NCI-H82 (cell line): ENCODE results near the gene VWA5B1.

Experiments
- DNase-seq: peaks from one replicate; lab custom pipeline; 2025; lab: John Stamatoyannopoulos, UW

VWA5B1 gene

DNA sequence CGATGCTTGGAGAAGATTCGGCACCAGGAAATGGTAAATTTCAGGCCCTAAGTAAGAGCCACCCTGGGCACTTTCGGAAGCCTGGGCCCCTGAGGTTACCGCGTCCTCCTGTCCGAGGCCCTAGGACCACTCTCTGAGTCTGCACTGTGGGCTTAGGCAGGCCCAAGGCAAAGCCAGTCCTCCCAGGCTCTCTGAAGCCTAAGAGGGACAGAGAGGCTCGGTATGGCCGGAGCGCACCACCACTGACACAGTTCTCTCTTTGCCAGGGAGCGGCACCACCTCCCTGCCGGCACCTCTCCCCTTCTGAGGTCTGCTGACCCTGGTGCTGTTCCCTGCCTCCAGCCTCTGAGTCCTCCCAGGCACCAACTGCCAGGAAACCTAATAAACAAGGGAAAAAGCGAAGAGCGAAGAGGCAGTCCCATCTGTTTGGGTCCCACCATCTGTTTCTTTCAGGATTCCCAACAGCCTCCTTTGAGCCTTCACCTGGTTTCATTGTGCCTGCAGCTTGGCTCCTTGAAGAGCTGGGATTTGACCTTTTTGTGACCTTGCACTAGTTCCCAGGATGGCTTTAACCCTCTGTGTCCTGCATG is 57.7 kb downstream of the VWA5B1 start:
- DNase-seq = peak; percentile 90

DNA sequence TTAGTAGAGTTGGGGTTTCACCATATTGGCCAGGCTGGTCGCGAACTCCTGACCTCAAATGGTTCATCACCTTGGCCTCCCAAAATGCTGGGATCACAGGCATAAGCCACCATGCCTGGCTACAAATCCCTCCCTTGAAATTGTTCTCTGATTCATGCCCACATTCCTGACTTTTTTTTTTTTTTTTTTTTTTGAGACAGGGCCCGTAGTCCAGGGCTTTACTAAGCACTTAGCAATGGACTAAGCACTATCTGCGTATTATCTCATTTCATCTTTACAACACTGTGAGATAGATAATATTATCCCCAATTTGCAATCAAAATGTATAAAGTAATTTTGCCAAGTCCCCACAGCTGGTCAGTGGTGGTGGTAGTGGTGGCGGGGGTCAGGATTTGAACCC is 58.9 kb downstream of the VWA5B1 start:
- DNase-seq = no peak

DNA sequence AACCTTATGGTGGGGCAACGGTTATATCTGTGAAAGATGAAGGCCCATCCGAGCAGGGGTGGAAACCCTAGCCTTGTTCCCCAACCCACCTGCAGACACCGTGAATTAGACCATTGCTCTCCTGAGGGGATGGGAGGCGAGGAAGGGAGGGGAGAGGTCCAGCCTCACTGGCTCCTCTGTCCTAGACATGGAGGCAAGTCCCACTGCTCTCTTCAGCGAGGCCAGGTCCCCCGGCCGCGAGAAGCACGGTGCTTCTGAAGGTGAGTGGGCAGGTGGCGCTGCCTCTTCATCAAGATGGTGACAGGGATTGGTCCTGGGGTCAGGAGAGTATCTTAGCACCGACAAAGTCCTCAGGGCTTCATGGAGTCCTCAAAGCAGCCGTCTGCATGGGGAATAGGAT is 59.3 kb downstream of the VWA5B1 start:
- DNase-seq = no peak

DNA sequence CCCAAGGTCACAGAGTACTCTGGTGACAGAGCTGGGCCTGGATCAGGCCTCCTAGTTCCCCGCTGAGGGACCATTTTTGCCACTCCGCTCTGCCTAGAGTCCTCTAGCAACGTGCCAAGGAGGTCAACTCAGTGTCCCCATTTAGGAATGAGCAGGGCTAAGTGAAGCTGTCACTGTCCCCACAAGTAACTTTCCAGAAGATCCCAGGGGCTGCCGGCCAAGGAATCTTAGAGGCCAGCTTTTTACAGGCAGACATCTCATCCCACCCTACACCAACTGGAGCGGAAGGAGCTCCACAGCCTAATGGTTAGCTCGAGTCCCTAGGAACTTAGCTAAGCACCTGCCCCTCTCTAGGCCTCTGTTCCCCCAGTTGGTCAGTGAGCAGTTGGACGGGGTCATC is 59.7 kb downstream of the VWA5B1 start:
- DNase-seq = no peak

DNA sequence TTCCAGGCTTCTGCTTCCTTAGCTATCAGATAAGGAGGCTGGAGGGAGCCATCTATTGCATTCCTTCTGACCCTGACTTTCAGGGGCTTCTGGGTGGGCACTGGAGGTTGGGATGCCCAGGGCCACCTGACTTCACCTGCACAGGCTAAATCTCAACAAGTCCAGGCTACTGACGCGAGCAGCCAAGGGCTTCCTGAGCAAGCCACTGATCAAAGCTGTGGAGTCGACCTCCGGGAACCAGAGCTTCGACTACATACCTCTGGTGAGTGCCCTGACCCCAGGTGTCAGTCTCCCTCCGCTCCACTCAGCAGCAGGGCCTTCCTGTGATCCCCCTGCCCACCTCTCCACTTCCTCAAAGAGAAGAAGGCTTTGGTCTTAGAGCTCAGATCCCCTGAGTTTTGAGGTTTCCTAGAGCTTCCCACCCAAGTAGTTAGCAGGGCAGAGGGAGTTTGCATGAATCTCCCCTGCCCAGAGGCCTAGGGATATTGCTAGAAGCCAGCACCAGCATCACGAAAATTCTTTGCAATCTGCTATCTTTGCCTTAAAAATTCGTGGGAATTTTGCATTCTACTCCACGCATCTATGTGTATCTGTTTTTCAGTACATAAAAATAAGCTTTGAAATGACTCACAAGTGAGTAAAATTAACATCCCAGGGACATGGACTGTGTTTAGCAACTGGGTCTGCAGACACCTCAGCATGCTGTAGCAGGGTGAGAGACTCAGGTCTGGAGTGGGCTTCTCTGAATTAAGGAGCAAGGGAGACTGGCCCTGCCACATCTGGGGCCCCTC is 61.4 kb downstream of the VWA5B1 start:
- no peak for DNase-seq

DNA sequence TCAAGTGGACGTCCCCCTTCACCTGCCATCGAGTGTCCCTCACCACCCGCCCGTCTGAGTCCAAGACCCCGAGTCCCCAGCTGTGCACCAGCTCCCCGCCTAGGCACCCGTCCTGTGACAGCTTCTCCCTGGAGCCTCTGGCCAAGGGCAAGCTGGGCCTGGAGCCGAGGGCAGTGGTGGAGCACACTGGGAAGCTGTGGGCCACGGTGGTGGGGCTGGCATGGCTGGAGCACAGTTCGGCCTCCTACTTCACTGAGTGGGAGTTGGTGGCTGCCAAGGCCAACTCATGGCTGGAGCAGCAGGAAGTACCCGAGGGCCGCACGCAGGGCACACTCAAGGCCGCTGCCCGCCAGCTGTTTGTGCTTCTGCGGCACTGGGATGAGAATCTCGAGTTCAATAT is 63.2 kb downstream of the VWA5B1 start:
- no peak for DNase-seq

DNA sequence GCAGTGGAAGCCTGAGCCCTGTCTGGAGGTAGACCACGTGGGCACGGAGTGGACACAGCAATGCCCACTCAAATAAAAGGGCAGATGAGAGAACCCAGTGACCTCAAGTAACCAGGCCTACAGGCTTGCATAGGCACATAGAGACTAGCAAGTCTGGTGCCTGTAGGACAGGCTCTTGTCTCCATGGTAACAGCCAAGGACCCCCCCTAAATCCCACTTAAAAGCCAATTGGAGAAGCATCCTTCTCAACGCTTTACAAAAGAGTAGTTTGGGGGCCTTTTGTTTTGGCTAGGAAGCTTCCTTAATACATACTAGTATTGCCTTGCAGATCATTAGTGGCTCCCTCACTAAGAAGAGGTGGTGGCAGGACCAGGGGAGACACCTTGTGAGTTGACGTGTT is 63.9 kb downstream of the VWA5B1 start:
- DNase-seq = no peak

DNA sequence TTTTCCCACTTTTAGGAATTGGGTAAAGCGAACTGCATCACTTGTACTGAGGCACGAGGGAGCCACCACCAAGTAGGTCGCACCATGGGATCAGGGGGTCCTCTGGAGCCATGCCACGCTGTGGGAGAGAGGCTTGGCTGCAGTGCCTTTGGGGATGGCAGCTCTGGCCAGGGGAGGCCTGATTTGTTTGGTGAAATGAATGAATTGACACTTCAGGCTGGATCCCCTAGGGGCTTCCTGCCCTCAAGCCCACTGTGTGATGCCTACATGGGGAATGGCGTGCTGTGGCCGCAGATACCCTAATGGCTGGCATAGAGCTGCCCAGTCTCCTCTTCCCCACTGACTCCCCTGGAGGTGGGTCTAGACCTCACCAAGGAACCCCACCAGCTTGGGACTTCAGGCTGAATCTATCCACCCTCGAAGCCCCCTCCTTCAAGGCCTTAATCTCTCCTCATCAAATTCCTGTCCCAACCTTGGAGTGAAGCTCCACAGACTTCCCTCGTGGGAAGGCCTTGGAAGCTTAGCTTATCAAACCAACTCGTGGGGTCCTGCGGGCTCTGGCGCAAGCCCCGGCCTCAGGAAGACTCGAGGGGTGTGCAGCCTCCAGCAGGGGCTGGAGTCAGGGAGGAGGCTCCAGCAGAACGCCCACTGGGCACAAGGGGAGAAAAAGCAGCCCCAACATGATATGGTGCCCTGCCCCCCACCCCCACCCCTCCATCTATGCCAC is 64.6 kb downstream of the VWA5B1 start:
- DNase-seq = no peak

DNA sequence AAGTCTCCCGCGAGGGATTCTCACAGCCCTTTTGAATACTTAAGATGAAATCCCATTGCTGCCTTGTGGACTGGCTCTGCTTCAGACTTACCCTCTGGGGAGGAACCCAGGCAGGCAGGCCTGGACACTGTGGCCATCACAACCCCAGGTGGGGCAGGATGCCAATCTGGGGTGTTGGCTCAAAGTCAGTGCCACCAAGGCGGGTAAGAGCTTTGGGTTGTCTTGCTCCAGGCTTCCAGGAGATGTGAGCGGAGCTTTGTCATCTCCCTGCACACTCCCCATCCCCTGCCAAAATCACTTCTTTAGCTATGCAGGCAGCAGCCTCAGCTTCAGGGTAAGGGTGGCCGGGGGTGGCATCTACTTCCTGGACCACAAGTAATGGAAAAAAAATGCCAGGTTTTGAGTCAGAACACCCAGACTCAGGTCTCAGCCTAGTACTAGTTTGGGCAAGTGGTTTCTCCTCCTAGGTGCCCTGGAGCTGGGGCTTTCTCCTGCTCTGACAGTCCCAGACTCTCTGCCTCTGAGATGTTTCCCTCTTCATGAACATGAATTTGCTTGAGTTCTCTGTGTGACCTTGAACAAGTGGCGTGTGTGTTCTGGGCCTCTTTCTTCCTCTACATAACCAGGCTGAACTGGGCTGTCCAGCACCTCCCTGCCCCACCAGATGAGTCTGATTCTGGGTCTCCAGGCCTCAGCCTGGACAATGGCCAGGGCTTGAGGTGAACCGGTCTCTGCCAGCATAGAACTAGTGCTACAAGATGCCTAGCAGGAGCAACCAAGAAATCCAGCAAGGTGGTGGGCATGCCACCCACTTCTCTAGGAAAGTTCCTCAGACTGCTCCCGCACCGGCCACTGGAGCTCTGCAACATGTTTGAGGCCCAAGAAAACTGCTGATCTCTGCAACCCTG is 65.4 kb downstream of the VWA5B1 start:
- DNase-seq = no peak

DNA sequence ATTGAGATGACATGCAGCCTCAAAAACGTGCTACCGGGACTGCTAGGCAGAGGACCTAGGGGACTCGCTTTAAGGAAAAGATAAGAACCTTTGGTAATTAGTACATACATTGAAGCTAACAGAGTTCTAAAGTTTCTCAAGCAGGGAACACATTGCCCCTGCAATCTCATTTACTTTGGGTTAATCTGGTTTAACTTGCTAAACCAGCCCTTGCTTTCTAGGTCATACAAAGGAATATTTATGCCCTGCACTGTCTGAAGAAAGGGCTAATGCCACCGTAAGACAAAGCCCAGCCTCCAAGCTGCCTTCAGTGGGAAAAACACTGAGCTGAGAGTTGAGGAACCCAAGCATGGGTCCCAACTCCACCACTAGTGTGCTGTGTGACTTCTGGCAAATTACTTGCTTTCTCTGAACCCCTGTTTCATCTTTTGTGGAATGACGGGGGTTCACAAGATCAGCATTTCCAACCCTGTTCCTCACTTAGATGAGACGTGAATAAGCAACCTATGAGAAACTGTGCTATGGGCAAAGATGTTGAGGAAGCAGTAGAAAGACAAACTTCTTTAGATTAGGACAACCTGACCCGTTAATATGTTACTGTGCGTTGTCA is 66.3 kb downstream of the VWA5B1 start:
- DNase-seq = peak; percentile 66

DNA sequence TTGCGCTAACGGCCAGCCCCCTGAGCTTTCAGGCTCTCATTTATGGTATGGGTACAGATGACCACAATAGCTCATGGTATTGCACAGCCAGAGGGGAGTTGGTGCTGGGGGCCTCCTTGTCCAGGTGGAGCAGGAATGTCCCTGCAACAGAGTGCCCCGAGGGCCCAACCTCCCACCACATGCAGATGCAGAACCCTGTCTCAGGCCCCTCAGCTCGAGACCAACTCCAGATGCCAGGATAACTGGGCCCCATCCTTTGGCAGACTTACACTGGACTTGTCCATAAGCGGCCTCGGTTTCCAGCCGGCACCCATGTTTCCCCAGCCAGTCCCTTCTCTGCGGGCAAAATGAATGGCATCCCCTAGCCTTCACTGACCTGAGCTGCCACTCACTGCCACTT is 67.1 kb downstream of the VWA5B1 start:
- no peak for DNase-seq

DNA sequence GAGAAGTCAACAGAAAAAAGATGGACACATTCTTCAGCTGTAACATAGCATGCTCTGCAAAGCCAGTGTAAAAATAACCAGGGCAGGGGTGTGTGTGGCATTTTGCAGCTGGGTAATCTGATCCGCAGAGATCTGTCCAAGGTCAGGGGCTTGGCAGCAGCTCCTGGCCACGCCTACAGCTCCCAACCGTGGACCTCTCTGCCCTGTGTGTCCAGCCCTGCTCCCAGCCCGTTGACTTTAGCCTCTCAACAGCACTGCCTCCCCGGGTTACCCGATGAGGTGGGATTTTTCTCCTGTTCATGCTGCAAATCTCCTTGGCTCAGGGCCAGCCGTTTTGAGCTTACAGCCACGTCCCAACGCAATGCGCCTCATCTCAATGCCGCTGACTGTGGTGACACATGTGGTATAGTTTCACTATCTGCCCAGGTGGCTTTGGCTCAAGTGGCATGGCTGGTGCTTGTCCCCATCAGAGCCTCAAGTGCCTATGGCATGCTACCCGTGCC is 68.1 kb downstream of the VWA5B1 start:
- DNase-seq = peak; percentile 88

DNA sequence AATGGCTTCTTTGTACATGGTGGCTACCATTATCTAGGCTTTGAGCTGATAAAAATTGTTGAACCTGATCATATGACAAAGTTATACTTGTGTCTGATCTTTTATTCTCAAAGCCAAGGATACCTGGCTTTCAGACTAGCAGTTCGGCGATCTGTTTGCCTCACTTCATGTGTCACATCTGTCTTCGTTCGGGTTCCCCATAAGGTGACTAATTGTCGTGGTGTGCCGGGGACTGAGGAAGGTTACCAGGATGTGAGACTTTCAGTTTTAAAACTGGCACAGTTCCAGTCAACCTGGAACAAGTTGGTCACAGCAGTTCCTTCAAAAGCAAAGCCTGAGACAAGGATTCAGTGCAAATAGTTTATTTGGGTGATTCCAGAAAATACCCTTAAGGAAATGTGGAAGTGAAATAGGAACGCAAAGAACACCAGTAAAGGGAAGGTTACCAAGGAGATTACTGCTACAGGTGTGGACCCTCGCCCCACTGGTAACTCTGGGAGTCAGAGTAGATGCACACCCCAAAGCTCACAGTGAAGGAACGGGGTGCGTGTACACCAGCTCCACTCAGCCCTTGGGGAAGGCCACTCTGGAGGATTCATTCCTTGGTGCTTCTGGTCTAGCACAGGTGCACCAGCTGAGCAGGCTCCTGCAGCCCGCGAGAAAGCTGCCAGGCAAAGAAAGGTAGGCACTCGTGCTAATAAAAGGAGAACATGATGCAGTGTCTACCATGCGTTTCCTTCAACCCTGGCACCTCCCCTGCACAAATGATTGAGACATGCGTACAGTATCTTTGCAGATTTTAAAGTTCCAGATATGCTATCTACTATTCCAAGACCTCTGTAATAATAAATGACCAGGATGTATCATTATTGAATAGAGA is 69.0 kb downstream of the VWA5B1 start:
- no peak for DNase-seq

DNA sequence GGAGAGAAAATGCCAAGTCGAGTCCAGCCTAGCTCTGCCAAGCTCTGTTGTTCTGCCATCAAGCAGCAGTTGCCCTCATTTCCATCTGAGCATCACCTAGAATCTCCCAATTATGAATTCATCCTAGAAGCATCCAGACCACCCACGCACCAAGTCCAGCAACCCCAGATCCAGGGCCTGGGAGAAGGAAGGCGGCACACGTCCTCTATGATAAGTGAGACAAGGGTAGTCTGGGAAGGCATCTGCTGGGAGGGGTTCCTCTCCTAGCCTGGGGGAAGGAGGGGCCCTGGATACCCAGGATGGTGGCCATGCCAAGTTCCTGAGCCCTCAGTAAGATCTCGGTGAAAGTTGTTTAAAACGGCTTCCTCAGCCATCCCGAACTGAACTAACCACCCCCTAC is 70.7 kb downstream of the VWA5B1 start:
- DNase-seq = no peak

DNA sequence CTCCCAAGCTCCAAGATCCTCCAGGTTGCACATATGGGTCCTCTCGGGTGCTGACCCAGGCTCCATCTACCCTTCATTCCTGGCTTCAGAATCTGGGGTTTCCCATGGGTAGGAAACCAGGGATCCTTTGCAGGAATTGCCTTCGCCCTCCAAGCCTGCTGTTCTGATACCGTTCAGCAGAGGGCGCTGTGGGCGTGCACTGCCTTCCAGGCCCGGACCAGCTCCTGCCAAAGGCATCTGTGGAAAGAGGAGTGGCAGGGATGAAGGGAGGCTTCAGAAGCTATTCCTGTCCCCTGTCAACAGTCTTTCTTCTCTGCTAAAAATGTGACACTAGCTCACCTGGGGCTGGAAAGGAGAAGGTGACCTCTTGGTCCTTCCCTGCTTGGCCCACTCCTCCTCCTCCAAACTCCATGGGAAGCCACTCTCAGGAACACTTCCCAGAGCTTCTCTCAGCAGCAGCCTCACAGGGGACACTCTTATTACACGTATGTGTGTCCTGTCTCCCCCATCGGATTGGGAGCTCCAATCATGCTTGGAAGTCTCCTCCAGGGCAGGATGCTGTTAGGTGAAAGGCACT is 71.2 kb downstream of the VWA5B1 start:
- DNase-seq = peak; percentile 82

DNA sequence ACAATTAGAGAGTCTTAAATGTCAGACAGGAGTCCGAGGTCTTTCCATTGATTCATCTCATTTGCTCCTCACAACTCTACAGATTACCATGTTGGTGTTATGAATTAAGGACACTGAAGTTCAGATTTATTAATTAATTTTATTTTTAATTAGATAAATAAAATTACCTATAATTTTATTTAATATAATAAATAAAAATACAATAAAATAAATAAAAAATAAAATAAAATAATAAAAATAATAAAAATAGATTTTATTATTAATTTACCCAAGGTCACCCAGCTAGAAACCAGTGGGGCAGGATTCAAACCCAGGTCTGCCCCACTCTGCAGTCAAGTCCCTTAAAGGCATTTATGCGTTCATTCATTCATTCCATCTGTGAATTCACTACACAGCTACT is 72.2 kb downstream of the VWA5B1 start:
- no peak for DNase-seq

DNA sequence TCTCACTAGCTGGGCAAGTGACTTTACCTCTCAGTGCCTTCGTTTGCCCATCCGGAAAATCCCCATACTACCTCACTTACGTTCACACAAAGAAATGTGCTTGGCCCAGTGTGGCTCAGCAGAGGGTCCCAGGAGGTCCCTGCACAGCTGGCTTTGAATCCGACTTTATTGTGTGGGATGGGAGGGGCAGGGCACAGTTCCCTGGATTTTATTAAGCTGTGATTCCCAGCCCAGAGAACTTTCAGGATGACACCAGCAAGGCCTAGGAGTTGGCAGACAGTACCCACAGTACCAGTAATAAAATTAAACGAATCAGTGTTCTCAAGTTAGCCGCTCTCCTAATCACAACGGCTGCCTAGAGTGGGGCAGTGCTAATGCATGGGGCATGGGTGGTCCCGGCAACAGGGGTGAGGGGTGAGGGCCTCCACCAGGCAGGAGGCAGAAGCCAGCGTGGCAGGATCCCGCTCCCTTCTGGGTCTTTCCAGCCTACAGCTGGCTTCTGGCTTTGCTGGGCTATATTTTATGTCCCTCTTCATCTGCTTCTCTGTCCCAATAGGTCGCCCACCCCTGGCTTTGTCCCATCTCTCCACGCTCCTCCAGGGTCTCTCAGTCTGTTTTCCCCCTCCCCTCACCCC is 74.9 kb downstream of the VWA5B1 start:
- DNase-seq = no peak

DNA sequence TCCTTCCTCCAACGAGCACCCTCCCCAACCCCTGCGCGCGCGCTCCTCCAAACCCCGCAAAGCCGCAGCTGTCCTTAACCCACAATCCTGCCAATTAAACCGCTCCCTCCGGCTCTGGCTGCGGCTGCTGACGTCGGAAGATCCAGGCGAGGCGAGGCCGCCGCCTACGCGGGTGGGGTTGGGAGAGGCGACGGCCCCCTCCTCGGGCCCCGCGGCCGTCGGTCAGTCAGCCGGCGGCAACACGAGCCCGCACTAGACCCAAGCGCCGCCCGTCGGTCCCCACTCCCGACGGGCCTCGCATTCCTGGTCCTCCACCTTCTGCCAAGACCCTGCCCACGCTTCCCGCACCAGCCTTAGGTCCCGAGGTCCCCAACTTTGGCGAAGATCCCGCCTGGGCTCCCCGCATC is 75.4 kb downstream of the VWA5B1 start:
- peak; percentile 84 for DNase-seq

DNA sequence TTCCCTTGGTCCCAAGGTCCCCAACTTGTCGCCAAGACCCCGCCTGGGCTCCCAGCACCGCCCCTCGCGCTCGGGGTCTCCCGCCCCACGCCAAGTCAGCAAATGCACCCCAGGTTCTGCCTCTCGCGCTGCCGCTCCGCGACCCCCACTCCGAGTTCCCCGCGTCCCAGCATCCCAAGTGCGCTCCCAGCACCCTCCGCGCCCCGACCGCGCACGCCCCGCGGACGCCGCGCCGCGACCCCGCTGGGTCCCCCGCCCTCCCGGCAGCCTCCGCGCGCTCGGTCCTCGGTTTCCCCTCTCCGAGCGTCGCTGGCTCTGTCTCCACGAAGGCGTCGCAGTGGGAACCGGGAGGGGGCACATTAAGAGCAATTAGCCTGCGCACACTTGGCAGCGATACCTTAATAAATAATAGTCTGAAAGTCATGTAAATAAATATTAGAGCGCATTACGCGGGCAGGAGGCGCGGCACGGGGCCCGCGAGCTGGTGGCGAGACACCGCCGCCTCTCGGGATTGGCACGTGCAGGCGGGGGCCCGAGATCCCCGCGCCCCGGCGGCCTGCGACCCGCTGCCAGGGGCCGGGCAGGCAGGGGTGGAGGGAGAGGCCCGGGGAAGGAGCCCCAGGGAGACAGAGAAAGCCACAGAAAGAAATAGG is 75.9 kb downstream of the VWA5B1 start:
- no peak for DNase-seq
